NCI-H146 (cell line): Measurements from ENCODE around the gene DYNLT5.
"Not testable (repeated sequence)": the region's sequence is repeated elsewhere in the genome, so short reads cannot be mapped to it uniquely, and the experiment has no call there.

Experiments used
- DNase-seq: peaks from one replicate; lab custom pipeline; 2025; lab: John Stamatoyannopoulos, UW

DYNLT5 gene

GRCh38 chr1:66788231-66788939 lies 36.1 kb downstream of the DYNLT5 start:
- no peak for DNase-seq

GRCh38 chr1:66791621-66792610 lies 39.7 kb downstream of the DYNLT5 start:
- no peak for DNase-seq

GRCh38 chr1:66795839-66796238 lies 43.6 kb downstream of the DYNLT5 start:
- not testable (repeated sequence) for DNase-seq

GRCh38 chr1:66809245-66809644 lies 57.0 kb downstream of the DYNLT5 start:
- DNase-seq, result no peak

GRCh38 chr1:66809736-66810326 lies 57.6 kb downstream of the DYNLT5 start:
- no peak for DNase-seq

GRCh38 chr1:66824771-66825170 lies 72.5 kb downstream of the DYNLT5 start:
- DNase-seq, result no peak
